Gastrocnemius medialis (tissue), 4 donors: ENCODE data around the gene TMEM269. TPM values are rescaled to one million over a fixed set of nuclear protein-coding genes. Genes with fewer than 3 reads are reported as not detected.

Source experiments
- ATAC-seq, 2 donors: fragments of 150-250 bp; one replicate each; pipeline ENCODE4 v1.9.1; 2016
- DNase-seq, 2 donors: peaks; one replicate each; pipeline ENCODE4 v3.0.0-alpha.2; 2019
- H3K27ac ChIP-seq, 4 donors: fragments of 200-600 bp; sonication (generic); 1 replicate in 1 of 4; 2 replicates in 3 of 4; pipeline ENCODE4 v1.5.1; 2016 to 2018; ENCODE audit warnings: mild to moderate bottlenecking in 2 of 4, moderate library complexity in 1 of 4
- H3K27me3 ChIP-seq, 3 donors: fragments of 200-600 bp; sonication (generic) in 2 of 3; 1 replicate in 1 of 3; 2 replicates in 2 of 3; pipeline versions ENCODE4 v1.5.1 to v1.6.0; 2016 to 2019; ENCODE audit warnings: mild to moderate bottlenecking in 1 of 3, moderate library complexity in 1 of 3
- H3K36me3 ChIP-seq, 2 donors: fragments of 200-600 bp; sonication (generic) in 1 of 2; one replicate each; pipeline ENCODE4 v1.5.1; 2017 to 2018
- H3K4me1 ChIP-seq, 2 donors: fragments of 200-600 bp; sonication (generic) in 1 of 2; one replicate each; pipeline ENCODE4 v1.5.1; 2016 to 2017; ENCODE audit warnings: mild to moderate bottlenecking in 2 of 2
- H3K4me3 ChIP-seq, 4 donors: fragments of 200-600 bp; sonication (generic) in 3 of 4; 1 replicate in 1 of 4; 2 replicates in 3 of 4; pipeline ENCODE4 v1.5.1; 2016 to 2019; ENCODE audit warnings: mild to moderate bottlenecking in 2 of 4
- H3K9me3 ChIP-seq, 3 donors: fragments of 200-600 bp; sonication (generic) in 2 of 3; 1 replicate in 1 of 3; 2 replicates in 2 of 3; pipeline ENCODE4 v1.5.1; 2016 to 2019
- POLR2A ChIP-seq, 2 donors: fragments of 450-650 bp; IDR thresholded peaks; one replicate each; pipeline ENCODE4 v1.6.1; 2017; ENCODE audit warnings: antibody characterized with exemption in 2 of 2, mild to moderate bottlenecking in 2 of 2, moderate library complexity in 2 of 2
- in situ Hi-C, 4 donors: fragments of 200-750 bp; cut with MboI; loops; one replicate each; pipeline versions ENCODE4 v1.15.0 to v1.8.0; 2017; ENCODE audit warnings: low sequenced_read_pairs in 4 of 4
- intact Hi-C: fragments of 100-400 bp; cut with DNase I; formaldehyde crosslinking; loops from one replicate; pipeline ENCODE4 v1.15.1; 2023; ENCODE audit warnings: low total_unique reads
- total RNA-seq, 4 donors: library from RNA; depleted of rRNA; stranded (reverse); fragments of >200 nt; gene quantifications; one replicate each; pipeline versions ENCODE4 v1.1.0 to v1.2.3, GENCODE V29; 2016
- TF ChIP-seq, protein P1 (sequence below), 5 experiments: fragments of 450-650 bp in 3 of 5; fragments of 200-600 bp in 2 of 5; sonication (generic) in 2 of 5; IDR thresholded peaks in 4 of 5; conservative IDR thresholded peaks in 1 of 5; 1 replicate in 4 of 5; 2 replicates in 1 of 5; pipeline ENCODE4 v1.5.1; 2016 to 2019; ENCODE audit warnings: antibody characterized with exemption in 5 of 5, mild to moderate bottlenecking in 3 of 5, moderate library complexity in 3 of 5

The TMEM269 gene
- total RNA-seq, 4 donors from 2014 or later: 0.19 to 0.25 TPM; not detected in 2

- H3K27ac ChIP-seq: no peak overlapping the region
- intact Hi-C loops (no loop called here), in situ Hi-C loops (no loop called here)
- peaks cover 0 to 2% of the 10 kb centered on the region in 2 donors for H3K36me3 ChIP-seq
- H3K4me3 ChIP-seq: no peak overlapping the region
- no peak for DNase-seq
- no peak for ATAC-seq
- no peaks in the 10 kb centered on the region for H3K9me3 ChIP-seq
- H3K27me3 ChIP-seq: no peaks in the 10 kb centered on the region
- TF ChIP-seq POLR2A (IDR thresholded peaks at IDR 0.05): no peak
- TF ChIP-seq, protein P1, sequence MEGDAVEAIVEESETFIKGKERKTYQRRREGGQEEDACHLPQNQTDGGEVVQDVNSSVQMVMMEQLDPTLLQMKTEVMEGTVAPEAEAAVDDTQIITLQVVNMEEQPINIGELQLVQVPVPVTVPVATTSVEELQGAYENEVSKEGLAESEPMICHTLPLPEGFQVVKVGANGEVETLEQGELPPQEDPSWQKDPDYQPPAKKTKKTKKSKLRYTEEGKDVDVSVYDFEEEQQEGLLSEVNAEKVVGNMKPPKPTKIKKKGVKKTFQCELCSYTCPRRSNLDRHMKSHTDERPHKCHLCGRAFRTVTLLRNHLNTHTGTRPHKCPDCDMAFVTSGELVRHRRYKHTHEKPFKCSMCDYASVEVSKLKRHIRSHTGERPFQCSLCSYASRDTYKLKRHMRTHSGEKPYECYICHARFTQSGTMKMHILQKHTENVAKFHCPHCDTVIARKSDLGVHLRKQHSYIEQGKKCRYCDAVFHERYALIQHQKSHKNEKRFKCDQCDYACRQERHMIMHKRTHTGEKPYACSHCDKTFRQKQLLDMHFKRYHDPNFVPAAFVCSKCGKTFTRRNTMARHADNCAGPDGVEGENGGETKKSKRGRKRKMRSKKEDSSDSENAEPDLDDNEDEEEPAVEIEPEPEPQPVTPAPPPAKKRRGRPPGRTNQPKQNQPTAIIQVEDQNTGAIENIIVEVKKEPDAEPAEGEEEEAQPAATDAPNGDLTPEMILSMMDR (IDR thresholded peaks at IDR 0.05 in 4 of 5, conservative IDR thresholded peaks at IDR 0.05 in 1 of 5): no peak
- H3K4me1 ChIP-seq: peaks cover 10 to 11% of the 10 kb centered on the region in 2 donors
Observed at GRCh38 chr1:42825036-42825851, 40.5 kb downstream of the TMEM269 start.

- Histone ChIP-seq H3K4me3 (no peak overlapping the region), H3K36me3 (peaks cover 0 to 7% of the 10 kb centered on the region in 2 donors), H3K9me3 (no peaks in the 10 kb centered on the region), H3K27ac (no peak overlapping the region), H3K27me3 (no peaks in the 10 kb centered on the region), H3K4me1 (no peaks in the 10 kb centered on the region)
- intact Hi-C loops (no loop called here), in situ Hi-C loops (no loop called here)
- no peak for TF ChIP-seq POLR2A (IDR thresholded peaks at IDR 0.05)
- TF ChIP-seq, protein P1 (IDR thresholded peaks at IDR 0.05 in 4 of 5, conservative IDR thresholded peaks at IDR 0.05 in 1 of 5): no peak
- DNase-seq (no peak), ATAC-seq (no peak)
Observed at GRCh38 chr1:42830631-42831030, 45.8 kb downstream of the TMEM269 start.

DNA sequence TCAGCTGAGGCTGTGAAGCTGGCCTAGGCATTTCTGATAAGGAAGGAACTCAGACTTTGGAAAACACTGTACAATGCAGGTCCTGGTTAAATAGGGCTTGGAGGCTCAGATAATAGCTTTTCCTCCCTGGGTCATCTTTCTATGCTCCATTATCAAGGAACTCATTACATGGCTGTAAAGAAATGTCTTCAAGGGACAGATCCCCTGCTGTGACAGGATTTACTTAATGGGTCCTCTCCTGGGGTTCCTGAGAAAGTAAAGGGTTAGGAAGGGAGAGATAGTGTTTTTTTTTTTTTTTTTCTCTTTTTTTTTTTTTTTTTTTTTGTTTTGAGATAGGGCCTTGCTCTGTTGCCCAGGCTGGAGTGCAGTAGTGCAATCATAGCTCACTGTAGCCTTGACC is 46.5 kb downstream of the TMEM269 start:
- DNase-seq (no peak), ATAC-seq (no peak)
- H3K36me3 ChIP-seq: peaks cover 0 to 7% of the 10 kb centered on the region in 2 donors
- TF ChIP-seq, protein P1 (IDR thresholded peaks at IDR 0.05 in 4 of 5, conservative IDR thresholded peaks at IDR 0.05 in 1 of 5): no peak
- no peak for TF ChIP-seq POLR2A (IDR thresholded peaks at IDR 0.05)
- no peaks in the 10 kb centered on the region for H3K27me3 ChIP-seq
- no peak overlapping the region for H3K4me3 ChIP-seq
- no peaks in the 10 kb centered on the region for H3K4me1 ChIP-seq
- intact Hi-C loops (no loop called here), in situ Hi-C loops (no loop called here)
- no peak overlapping the region for H3K27ac ChIP-seq
- no peaks in the 10 kb centered on the region for H3K9me3 ChIP-seq

- DNase-seq (no peak), ATAC-seq (no peak)
- in situ Hi-C loops (no loop called here), intact Hi-C loops (no loop called here)
- no peak overlapping the region for H3K4me3 ChIP-seq
- no peaks in the 10 kb centered on the region for H3K27me3 ChIP-seq
- H3K36me3 ChIP-seq: peaks cover 0 to 13% of the 10 kb centered on the region in 2 donors
- no peaks in the 10 kb centered on the region for H3K4me1 ChIP-seq
- TF ChIP-seq, protein P1 (IDR thresholded peaks at IDR 0.05 in 4 of 5, conservative IDR thresholded peaks at IDR 0.05 in 1 of 5): no peak
- TF ChIP-seq POLR2A (IDR thresholded peaks at IDR 0.05): no peak
- H3K9me3 ChIP-seq: no peaks in the 10 kb centered on the region
- no peak overlapping the region for H3K27ac ChIP-seq
Observed at GRCh38 chr1:42832641-42833240, 48.0 kb downstream of the TMEM269 start.
